ENCODE measurements around the gene SDC1.

SDC1 gene

DNA sequence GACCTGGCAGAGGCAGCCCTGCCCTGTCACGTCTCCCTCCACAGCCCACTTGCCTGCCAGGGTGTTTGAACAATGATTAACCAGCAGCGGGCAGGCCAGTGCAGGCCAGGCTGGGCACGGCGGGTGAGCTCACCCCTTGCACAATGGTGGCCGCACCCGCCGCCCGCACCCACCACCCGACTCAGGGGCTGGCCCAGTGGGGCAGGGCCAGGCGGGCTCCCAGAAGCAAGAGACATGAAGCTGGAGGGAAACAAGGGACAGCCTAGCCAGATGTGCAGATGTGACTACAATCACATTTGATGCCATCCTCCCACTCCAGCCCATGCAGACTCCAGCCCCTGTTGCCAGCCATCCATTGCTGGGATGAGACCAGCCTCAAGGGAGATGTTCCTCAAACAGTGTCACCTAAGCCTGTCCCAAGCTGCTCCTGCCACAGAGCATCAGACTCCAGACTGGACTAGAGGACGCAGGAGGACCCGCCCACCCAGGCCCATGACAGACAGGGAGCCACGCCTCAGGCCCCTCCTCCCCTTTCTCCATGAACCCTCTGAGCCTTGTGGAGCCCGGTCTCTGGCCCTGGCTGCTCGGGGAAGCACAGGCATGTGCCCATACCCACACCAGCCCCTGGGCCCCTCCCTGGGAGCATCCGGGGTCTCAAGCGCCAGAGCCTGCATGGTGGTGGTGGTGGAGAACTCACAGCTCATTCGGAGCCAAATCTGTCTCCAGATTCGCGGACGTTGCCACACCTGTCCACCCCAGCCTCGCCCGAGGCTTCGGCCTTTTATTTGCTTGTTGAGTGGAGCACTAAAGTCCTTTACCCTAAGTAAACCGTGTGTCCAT is 45.0 kb downstream of the SDC1 start:
- H3K27ac ChIP-seq = peak overlapping the region; percentile 73
- TF ChIP-seq, protein P1, sequence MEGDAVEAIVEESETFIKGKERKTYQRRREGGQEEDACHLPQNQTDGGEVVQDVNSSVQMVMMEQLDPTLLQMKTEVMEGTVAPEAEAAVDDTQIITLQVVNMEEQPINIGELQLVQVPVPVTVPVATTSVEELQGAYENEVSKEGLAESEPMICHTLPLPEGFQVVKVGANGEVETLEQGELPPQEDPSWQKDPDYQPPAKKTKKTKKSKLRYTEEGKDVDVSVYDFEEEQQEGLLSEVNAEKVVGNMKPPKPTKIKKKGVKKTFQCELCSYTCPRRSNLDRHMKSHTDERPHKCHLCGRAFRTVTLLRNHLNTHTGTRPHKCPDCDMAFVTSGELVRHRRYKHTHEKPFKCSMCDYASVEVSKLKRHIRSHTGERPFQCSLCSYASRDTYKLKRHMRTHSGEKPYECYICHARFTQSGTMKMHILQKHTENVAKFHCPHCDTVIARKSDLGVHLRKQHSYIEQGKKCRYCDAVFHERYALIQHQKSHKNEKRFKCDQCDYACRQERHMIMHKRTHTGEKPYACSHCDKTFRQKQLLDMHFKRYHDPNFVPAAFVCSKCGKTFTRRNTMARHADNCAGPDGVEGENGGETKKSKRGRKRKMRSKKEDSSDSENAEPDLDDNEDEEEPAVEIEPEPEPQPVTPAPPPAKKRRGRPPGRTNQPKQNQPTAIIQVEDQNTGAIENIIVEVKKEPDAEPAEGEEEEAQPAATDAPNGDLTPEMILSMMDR (IDR thresholded peaks at IDR 0.05) = peak; percentile 47
- TF ChIP-seq ZFX (IDR thresholded peaks at IDR 0.05; ENCODE audit: borderline replicate concordance) = no peak

- TF ChIP-seq ZFX (IDR thresholded peaks at IDR 0.05; ENCODE audit: borderline replicate concordance) = no peak
- TF ChIP-seq, protein P1 (IDR thresholded peaks at IDR 0.05) = no peak
- peak overlapping the region; percentile 73 for H3K27ac ChIP-seq
These were observed 45.5 kb downstream of the SDC1 start for GRCh38 chr2:20179466-20179754.

GRCh38 chr2:20178666-20179465 is 46.1 kb downstream of the SDC1 start:
- TF ChIP-seq ZFX (IDR thresholded peaks at IDR 0.05; ENCODE audit: borderline replicate concordance) = no peak
- TF ChIP-seq, protein P1 (IDR thresholded peaks at IDR 0.05) = no peak
- H3K27ac ChIP-seq = peak overlapping the region; percentile 73

DNA sequence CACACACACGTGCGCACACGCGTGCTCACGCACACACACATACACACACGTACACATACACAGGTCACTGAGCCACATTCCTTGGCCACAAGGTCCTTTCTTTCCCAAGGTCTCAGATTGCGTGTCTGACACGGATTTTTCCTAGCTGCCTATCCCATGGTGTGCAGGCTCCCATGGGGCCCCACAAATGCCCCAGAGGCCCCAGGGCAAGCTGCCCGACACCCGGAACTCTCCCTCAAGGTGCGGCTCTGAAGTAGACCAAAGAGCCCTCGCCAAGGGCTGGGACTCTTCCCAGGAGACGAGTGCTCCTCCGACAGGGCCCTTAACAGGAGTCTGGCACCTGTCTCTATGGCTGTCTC is 46.7 kb downstream of the SDC1 start:
- no peak for TF ChIP-seq ZFX (IDR thresholded peaks at IDR 0.05; ENCODE audit: borderline replicate concordance)
- TF ChIP-seq, protein P1 (IDR thresholded peaks at IDR 0.05) = no peak
- H3K27ac ChIP-seq = no peak overlapping the region

DNA sequence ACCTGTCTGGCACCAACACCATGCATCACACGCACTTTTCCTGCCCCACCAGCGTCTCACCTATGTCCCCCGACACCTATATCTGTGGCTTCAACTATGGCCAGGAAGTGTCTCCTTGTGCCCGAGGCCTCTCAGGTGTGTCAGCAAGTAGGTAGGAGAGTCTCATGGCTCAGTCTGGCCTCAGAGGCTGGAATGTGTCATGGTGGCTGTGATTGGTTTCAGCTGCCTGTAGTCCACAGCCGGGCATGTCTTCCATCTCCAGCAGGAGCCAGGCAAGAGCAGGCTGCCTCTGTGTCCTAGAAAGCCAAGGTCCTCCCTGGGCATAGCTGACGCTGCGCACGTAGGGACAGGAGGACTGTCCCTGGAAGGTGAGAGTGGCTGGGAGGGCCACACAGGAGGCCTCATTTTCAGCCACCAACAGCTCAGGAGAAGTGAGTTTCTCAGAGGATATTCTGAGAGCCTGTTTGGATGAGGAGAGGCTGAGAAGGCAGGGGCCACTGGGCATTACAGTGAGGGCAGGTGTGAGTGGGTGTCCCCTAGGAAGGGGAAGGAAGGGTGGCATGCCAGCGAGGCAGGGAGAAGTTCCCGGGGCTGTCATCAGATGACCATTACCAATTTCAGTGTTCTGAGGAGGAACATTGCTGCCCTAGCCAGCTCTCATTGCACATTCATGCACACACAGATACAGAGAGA is 47.2 kb downstream of the SDC1 start:
- TF ChIP-seq, protein P1 (IDR thresholded peaks at IDR 0.05) = 0 out of 2 replicates have a peak, but pooled peaks have one; percentile 7
- no peak for TF ChIP-seq ZFX (IDR thresholded peaks at IDR 0.05; ENCODE audit: borderline replicate concordance)
- no peak overlapping the region for H3K27ac ChIP-seq

- TF ChIP-seq ZFX (IDR thresholded peaks at IDR 0.05; ENCODE audit: borderline replicate concordance) = no peak
- TF ChIP-seq, protein P1 (IDR thresholded peaks at IDR 0.05) = no peak
- no peak overlapping the region for H3K27ac ChIP-seq
These were observed 48.2 kb downstream of the SDC1 start for GRCh38 chr2:20176760-20177159.

Measured in 22Rv1 (cell line).